Measurements from ENCODE around the gene UACA.

- TF ChIP-seq CTCF (IDR thresholded peaks at IDR 0.05) (no peak), RAD21 (IDR thresholded peaks at IDR 0.05; ENCODE audit: low read length) (no peak)
Observed at GRCh38 chr15:70702584-70702983, 60.8 kb downstream of the UACA start.

All from SK-N-SH (cell line).